H1 (cell line): Measurements from ENCODE around the gene ANKRD24.

ENCODE experiments used
- CHD2 ChIP-seq: IDR thresholded peaks from 2 replicates; pipeline ENCODE4 v1.6.1; 2012; ENCODE audit warnings: low read length, improper control_type of control experiment
- CTCF ChIP-seq, 3 experiments: IDR thresholded peaks; 1 replicate in 2 of 3; 2 replicates in 1 of 3; pipeline versions ENCODE4 v1.5.1 to v1.6.1; 2011; ENCODE audit warnings: low read length in 3 of 3, mild to moderate bottlenecking in 3 of 3, inconsistent platforms in 2 of 3, low read depth in 1 of 3, moderate library complexity in 1 of 3; ENCODE audit not compliant: insufficient read depth in 1 of 3; ENCODE audit errors: control extremely low read depth in 1 of 3
- EP300 ChIP-seq, 2 experiments: IDR thresholded peaks; 1 replicate in 1 of 2; 2 replicates in 1 of 2; pipeline ENCODE4 v1.6.1; 2011 to 2012; ENCODE audit warnings: low read depth in 2 of 2, low read length in 2 of 2, mild to moderate bottlenecking in 2 of 2, borderline replicate concordance in 1 of 2, inconsistent platforms in 1 of 2, moderate library complexity in 1 of 2
- POLR2A ChIP-seq, 2 experiments: IDR thresholded peaks; 1 replicate in 1 of 2; 2 replicates in 1 of 2; pipeline ENCODE4 v1.6.1; 2011; ENCODE audit warnings: low read depth in 2 of 2, low read length in 2 of 2, mild to moderate bottlenecking in 2 of 2; ENCODE audit errors: control extremely low read depth in 1 of 2
- POLR2AphosphoS5 ChIP-seq: IDR thresholded peaks from 2 replicates; pipeline ENCODE4 v1.6.1; 2011; ENCODE audit warnings: low read depth, low read length
- SIN3A ChIP-seq, 2 experiments: IDR thresholded peaks in 1 of 2; conservative IDR thresholded peaks in 1 of 2; 2 replicates each; pipeline ENCODE4 v1.6.1; 2011 to 2012; ENCODE audit warnings: low read length in 2 of 2, improper control_type of control experiment in 1 of 2, low read depth in 1 of 2, mild to moderate bottlenecking in 1 of 2
- SP2 ChIP-seq: IDR thresholded peaks from 2 replicates; pipeline ENCODE4 v1.6.1; 2012; ENCODE audit warnings: mild to moderate bottlenecking, low read length, inconsistent platforms
- TAF1 ChIP-seq: IDR thresholded peaks from 2 replicates; pipeline ENCODE4 v1.6.1; 2011; ENCODE audit warnings: mild to moderate bottlenecking, low read depth, low read length
- TCF12 ChIP-seq: IDR thresholded peaks from 2 replicates; pipeline ENCODE4 v1.6.1; 2011; ENCODE audit warnings: low read depth, mild to moderate bottlenecking, low read length
- ZNF274 ChIP-seq: IDR thresholded peaks from 2 replicates; pipeline ENCODE4 v1.7.0; 2012; ENCODE audit warnings: low read length, borderline replicate concordance; ENCODE audit errors: extremely low read depth
- TF ChIP-seq, protein P1 (sequence below): IDR thresholded peaks from 2 replicates; pipeline ENCODE4 v1.6.1; 2012; ENCODE audit warnings: low read length, inconsistent platforms

GRCh38 chr19:4267101-4267900 is 84.8 kb downstream of the ANKRD24 start:
- peak; percentile 92 to 94 (median 94) for TF ChIP-seq CTCF (IDR thresholded peaks at IDR 0.05; ENCODE audit: control extremely low read depth in 1 of 3, insufficient read depth in 1 of 3, low read depth in 1 of 3, low read length in 3 of 3)
- no peak for TF ChIP-seq TAF1
- TF ChIP-seq SP2: no peak
- no peak; a peak in 1 of 4 replicates for TF ChIP-seq SIN3A (conservative IDR thresholded peaks at IDR 0.05 in 1 of 2, IDR thresholded peaks at IDR 0.05 in 1 of 2; ENCODE audit: low read depth in 1 of 2, low read length in 2 of 2)
- TF ChIP-seq ZNF274: no peak
- TF ChIP-seq, protein P1, sequence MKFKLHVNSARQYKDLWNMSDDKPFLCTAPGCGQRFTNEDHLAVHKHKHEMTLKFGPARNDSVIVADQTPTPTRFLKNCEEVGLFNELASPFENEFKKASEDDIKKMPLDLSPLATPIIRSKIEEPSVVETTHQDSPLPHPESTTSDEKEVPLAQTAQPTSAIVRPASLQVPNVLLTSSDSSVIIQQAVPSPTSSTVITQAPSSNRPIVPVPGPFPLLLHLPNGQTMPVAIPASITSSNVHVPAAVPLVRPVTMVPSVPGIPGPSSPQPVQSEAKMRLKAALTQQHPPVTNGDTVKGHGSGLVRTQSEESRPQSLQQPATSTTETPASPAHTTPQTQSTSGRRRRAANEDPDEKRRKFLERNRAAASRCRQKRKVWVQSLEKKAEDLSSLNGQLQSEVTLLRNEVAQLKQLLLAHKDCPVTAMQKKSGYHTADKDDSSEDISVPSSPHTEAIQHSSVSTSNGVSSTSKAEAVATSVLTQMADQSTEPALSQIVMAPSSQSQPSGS: no peak
- no peak for TF ChIP-seq EP300 (IDR thresholded peaks at IDR 0.05; ENCODE audit: borderline replicate concordance in 1 of 2, low read depth in 2 of 2, low read length in 2 of 2)
- no peak for TF ChIP-seq TCF12
- TF ChIP-seq POLR2A (IDR thresholded peaks at IDR 0.05; ENCODE audit: control extremely low read depth in 1 of 2, low read depth in 2 of 2, low read length in 2 of 2): no peak
- no peak for TF ChIP-seq CHD2
- TF ChIP-seq POLR2AphosphoS5: no peak
